Central memory CD4-positive, alpha-beta T cell (primary cell): Measurements from ENCODE around the gene CRNKL1.
"Not testable (repeated sequence)": the region's sequence is repeated elsewhere in the genome, so short reads cannot be mapped to it uniquely, and the experiment has no call there.

Experiments used
- DNase-seq: peaks from one replicate; pipeline ENCODE4 v3.0.0; 2022

The CRNKL1 gene

GRCh38 chr20:20003955-20004322 is 48.3 kb downstream of the CRNKL1 start:
- DNase-seq, result not testable (repeated sequence)

- DNase-seq, result peak; percentile 9
Measured at GRCh38 chr20:20003031-20003954, 49.0 kb downstream of the CRNKL1 start.

GRCh38 chr20:20002101-20002998 is 49.9 kb downstream of the CRNKL1 start:
- DNase-seq, result no peak

GRCh38 chr20:20000211-20000968 is 51.9 kb downstream of the CRNKL1 start:
- no peak for DNase-seq

- DNase-seq, result no peak
Measured at GRCh38 chr20:19998990-19999705, 53.1 kb downstream of the CRNKL1 start.

- no peak for DNase-seq
Measured at GRCh38 chr20:19996917-19997316, 55.3 kb downstream of the CRNKL1 start.

GRCh38 chr20:19996222-19996621 is 56.0 kb downstream of the CRNKL1 start:
- no peak for DNase-seq

GRCh38 chr20:19995220-19995863 is 56.9 kb downstream of the CRNKL1 start:
- peak; percentile 34 for DNase-seq

- no peak for DNase-seq
Measured at GRCh38 chr20:19993958-19994669, 58.2 kb downstream of the CRNKL1 start.

GRCh38 chr20:19992996-19993908 is 59.0 kb downstream of the CRNKL1 start:
- DNase-seq, result no peak

GRCh38 chr20:19991854-19992253 is 60.4 kb downstream of the CRNKL1 start:
- DNase-seq, result no peak

- no peak for DNase-seq
Measured at GRCh38 chr20:19991308-19991707, 61.0 kb downstream of the CRNKL1 start.

GRCh38 chr20:19990850-19991249 is 61.4 kb downstream of the CRNKL1 start:
- no peak for DNase-seq

- DNase-seq, result no peak
Measured at GRCh38 chr20:19987046-19987445, 65.2 kb downstream of the CRNKL1 start.

- DNase-seq, result no peak
Measured at GRCh38 chr20:19986419-19986818, 65.8 kb downstream of the CRNKL1 start.
